ENCODE data around the gene HAGHL.

- TF ChIP-seq CTCF (IDR thresholded peaks at IDR 0.05) (no peak), POLR2A (IDR thresholded peaks at IDR 0.05) (no peak)
Measured at GRCh38 chr16:683396-684070, 43.4 kb upstream of the HAGHL start.
